GM18511 (cell line): ENCODE results near the gene PTGR2.
"Not testable (repeated sequence)": the region's sequence is repeated elsewhere in the genome, so short reads cannot be mapped to it uniquely, and the experiment has no call there.

Experiments
- ATAC-seq: cut with Tn5 transposase; IDR thresholded peaks from one replicate; pipeline ENCODE4 v1.9.1; 2021; ENCODE audit warnings: mild to moderate bottlenecking, moderate library complexity; ENCODE audit not compliant: unreplicated experiment

Gene PTGR2

DNA sequence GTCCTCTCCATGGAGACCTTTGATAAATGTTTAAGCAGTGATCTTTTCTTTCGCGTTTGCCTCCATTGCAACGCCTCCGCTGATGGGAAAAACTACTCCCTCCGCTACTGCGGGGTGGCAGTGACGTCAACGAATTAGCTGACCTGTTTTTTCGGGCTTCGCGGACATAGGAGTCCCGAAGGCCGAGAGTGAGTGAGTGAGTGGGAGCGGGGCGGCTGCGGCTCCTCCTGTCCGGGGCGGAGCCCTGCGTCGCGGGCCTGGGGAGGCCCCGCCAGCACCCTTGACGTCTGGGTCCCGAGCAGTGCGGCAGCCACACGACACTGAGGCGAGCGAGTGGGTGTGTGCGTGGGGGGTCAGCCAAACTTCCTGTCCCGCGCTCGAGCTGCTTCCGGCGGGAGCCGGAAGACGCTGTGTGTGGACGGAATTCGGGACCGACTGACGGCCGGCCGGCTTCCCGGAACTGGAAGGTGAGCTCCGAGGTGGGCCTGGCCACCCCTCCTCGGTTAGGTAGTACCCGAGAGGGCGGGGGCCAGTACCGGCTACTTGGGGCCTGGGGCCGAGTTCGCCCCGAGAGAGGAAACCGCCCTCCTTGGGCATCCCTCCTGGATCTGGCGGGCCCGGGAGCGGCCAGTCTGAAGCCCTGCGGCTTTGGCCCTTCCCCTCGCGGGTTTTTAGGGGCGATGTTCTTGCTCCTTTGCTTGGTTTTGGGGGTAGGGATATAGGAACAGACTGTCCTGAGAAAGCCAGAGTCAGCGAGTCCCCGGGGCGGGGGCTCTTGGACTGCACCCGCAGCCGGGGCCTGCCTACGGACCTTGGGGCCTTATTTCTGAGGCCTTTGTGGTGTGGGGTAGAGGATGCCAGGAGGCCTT, 35.1 kb downstream of the PTGR2 start, which contains the start of gene ZNF410:
ZNF410 (plus strand) TSS at position 411 of the 869 bp plus-strand sequence. CDS start 5,317 bp downstream, outside the sequence.
- ATAC-seq: peak; percentile 98

DNA sequence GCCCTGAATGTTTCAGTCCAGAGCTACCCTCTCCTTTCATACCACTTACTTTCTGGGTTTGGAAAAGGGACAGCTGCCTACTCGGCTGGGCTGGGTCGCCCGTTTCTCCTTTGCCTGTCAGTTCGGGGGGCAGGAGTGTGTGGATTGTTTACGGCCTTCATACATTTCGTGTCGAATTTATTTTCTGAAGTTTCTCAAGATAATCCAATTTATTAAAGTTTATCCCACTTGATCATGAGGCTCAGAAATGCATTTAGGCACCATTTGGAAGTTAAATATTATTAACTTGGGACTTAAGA, 35.6 kb downstream of the PTGR2 start:
- ATAC-seq: no peak

- ATAC-seq: no peak
These were observed 36.2 kb downstream of the PTGR2 start for GRCh38 chr14:73887694-73888459.

GRCh38 chr14:73888460-73888725, 36.8 kb downstream of the PTGR2 start:
- no peak for ATAC-seq

DNA sequence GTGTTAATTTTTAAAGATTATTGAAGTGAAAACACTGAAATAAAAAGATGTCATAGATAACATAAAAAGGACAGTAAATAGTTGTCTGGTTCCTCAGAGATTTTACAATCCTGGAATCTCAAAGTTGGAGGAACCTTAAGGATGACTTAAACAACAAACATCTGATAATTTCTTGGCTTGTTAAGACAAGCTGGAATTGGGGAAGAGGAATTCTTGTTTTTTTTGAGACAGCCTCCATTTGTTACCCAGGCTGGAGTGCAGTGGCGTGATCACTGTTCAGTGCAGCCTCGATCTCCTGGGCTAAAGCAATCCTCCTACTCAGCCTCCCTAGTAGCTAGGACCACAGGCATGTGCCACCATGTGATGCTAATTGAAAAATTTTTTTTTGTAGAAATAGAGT, 37.3 kb downstream of the PTGR2 start:
- ATAC-seq: no peak

DNA sequence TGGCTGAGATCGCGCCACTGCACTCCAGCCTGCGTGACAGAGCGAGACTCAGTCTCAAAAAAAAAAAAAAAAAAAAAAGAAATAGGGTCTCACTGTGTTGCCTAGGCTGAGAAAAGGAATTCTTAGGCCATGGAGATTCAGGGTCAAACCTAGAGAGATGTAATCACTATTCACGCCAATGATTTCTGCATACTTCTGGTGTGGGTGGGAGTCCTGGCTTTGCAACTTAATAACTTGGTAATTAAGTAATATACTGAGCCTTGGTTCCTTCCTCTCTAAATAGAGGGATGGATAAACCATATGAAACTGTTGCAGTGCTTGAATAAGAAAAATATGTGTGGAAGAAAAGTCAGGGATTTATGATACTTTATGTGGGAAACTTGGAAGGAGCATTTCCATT, 37.7 kb downstream of the PTGR2 start:
- no peak for ATAC-seq

GRCh38 chr14:73894180-73894687, 42.6 kb downstream of the PTGR2 start:
- not testable (repeated sequence) for ATAC-seq

DNA sequence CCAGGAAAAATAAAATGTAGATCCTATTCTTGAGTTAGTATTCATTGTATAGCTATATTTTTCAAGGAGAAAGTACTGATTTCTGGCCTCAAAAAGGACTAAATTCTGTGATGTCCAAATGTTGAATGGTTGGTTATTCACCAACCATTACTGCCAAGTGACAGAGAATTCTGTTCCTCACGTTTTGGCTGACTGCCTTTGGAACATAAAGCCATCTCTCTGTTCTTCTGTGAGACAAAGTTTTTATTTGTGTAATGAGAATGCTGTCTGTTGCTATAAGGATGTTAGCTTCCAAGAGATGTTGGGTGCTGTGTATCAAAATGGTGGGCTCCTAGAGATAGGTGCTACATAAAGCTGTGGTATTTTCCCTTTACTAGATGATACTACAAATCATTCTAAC, 44.3 kb downstream of the PTGR2 start:
- ATAC-seq: no peak

DNA sequence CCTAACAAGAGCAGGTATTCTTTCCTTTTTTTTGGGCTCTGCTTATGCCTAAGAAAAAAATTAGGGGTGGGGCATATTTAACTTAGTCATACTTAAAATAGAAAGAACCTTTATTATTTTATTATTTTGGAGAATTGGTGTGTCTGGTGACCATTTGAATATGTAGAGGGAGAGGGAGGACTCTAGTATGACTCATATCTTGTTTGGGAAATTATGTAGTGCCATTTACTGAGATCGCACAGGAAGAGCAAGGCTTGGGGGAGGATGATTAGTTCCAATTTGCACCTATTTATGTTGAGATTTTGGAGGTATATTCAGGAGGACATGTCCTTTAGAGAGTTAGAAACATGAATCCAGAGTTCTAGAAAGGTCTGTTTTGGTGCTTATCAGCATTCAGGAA, 44.9 kb downstream of the PTGR2 start:
- ATAC-seq: no peak

GRCh38 chr14:73903028-73903427, 51.4 kb downstream of the PTGR2 start:
- ATAC-seq: no peak

DNA sequence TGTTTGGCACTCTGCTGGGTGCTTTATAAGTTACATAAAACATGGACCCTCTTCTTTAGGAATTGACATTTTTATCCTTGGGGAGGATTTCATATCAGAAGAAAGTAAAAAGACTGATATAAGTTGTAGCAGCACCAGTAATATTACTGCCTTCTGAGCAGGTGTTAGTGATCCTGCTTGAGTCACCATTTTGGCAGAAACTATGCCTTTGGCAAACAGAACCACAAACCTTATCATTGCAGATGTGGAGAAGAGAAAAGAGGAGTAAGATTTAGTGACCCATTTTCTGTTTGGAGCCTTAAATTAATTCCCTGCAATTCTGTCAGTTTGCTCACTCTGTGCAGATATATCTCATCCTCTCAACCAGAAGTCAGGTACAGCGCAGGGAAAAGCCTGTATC, 58.0 kb downstream of the PTGR2 start:
- ATAC-seq: no peak

DNA sequence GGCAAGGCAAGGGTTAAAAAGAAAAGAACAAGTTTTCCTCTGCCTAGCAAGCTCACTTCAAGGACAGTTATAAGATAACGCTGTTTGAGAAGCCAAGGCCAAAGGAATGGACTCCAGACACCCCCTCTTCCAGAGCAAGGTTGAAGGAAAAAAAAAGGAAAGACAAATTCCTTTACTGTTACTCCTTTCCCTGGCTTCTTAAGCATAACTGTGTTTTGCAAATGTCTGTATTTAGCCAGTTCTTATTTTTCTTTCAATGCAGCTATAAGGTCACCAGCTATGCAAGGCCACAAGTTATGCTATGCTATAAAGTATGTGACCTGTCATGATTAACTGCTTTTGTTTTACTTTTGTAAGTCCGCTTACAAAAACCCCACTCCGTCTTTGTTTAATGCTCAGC, 61.6 kb downstream of the PTGR2 start:
- no peak for ATAC-seq

DNA sequence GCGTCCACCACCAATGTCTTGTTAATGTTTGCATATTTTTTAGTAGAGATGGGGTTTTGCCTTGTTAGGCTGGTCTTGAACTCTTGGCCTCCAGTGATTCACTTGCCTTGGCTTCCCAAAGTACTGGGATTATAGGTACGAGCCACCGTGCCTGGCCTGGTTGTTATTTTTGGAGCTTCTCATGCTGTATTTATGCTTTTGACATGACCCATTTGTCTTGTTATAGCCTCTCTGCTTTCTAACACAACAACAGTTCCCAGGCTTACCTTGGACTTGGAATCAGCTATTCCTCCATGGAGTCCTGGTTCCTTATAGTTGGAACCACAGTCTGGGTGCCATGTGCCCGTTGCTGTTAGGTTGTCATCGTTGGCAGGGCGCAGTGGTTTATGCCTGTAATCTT, 64.7 kb downstream of the PTGR2 start:
- no peak for ATAC-seq

DNA sequence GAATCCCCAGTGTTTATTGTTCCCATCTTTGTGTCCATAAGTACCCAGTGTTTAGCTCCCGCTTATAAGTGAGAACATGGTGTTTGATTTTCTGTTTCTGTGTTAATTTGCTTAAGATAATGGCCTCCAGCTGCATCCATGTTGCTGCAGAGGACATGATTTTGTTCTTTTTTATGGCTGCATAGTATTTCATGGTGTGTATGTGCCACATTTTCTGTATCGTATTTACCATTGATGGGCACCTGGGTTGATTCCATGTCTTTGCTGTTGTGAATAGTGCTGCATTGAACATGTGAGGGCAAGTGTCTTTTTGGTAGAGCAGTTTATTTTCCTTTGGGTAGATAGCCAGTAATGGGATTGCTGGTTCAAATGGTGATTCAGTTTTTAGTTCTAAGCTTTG, 67.8 kb downstream of the PTGR2 start:
- ATAC-seq: not testable (repeated sequence)

GRCh38 chr14:73924337-73924736, 72.7 kb downstream of the PTGR2 start:
- ATAC-seq: no peak
